ENCODE measurements around the gene SLF2. TPM values are rescaled to one million over a fixed set of nuclear protein-coding genes. Genes with fewer than 3 reads are reported as not detected.

The SLF2 gene
- total and polyA plus RNA-seq, 2 of the 8 experiments (the other 6 are each of a cell fraction or from before 2014, with no cell fraction given) = 5.5 to 20.9 TPM

DNA sequence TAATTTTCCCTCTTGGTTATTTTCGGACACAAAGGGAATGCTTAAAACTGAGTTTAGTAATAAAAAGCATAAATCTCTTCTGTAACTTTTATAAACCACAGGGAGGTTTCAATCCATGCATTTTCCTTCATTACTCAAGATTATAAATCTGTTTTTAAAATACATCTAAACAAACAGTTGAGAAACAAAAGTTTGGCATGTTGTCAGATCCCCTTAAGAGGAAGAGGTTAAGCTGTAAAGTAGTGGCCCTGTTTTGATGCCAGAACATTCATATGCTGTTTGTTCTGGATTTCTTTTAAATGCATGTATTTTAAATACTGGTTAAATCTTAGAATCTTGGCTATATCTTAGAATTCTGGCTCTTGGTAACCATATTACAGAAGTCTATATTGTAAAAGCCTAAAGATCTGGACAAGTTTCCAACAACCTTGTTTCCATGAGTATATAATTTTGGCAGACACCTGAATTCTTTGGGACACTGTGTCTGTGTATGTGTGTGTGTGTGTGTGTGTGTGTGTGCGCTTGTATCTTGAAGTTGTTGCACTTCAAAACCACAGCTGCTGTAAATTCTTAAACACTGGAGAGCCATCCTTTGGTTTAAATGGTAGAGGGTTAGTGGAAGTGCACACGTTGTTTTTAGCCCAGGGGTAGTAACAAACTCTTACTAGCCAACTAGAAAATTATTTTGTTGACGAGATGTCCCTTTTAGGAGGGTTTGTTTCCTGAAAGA lies 49.8 kb downstream of the SLF2 start:
- no peak overlapping the region for H3K23ac ChIP-seq (ENCODE audit: insufficient read length)
- H2AK5ac ChIP-seq (ENCODE audit: low read depth, low read length) = no peak overlapping the region
- H4K8ac ChIP-seq (ENCODE audit: extremely low read depth, insufficient read depth, low read length) = no peak overlapping the region
- no peak overlapping the region for H3K14ac ChIP-seq (ENCODE audit: insufficient read length)
- TF ChIP-seq, protein P1, sequence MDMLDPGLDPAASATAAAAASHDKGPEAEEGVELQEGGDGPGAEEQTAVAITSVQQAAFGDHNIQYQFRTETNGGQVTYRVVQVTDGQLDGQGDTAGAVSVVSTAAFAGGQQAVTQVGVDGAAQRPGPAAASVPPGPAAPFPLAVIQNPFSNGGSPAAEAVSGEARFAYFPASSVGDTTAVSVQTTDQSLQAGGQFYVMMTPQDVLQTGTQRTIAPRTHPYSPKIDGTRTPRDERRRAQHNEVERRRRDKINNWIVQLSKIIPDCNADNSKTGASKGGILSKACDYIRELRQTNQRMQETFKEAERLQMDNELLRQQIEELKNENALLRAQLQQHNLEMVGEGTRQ (IDR thresholded peaks at IDR 0.05; ENCODE audit: low read length) = no peak
- TF ChIP-seq TAF7 (optimal IDR thresholded peaks at IDR 0.05; ENCODE audit: borderline replicate concordance, low read depth, low read length) = no peak
- TF ChIP-seq PHF8 (conservative IDR thresholded peaks at IDR 0.05; ENCODE audit: low read depth, low read length) = no peak
- TF ChIP-seq CEBPB (IDR thresholded peaks at IDR 0.05; ENCODE audit: low read depth, low read length) = no peak
- no peak for TF ChIP-seq BACH1 (IDR thresholded peaks at IDR 0.05; ENCODE audit: low read length)
- no peak for TF ChIP-seq BCL11A (IDR thresholded peaks at IDR 0.05; ENCODE audit: low read depth in 2 of 2, low read length in 2 of 2)
- no peak for TF ChIP-seq HDAC2 (IDR thresholded peaks at IDR 0.05; ENCODE audit: borderline replicate concordance in 1 of 2, low read depth in 2 of 2, low read length in 2 of 2)
- H3K18ac ChIP-seq (ENCODE audit: extremely low read depth, low read length) = no peak overlapping the region
- DNase-seq (ENCODE audit: low read depth in 1 of 2, low spot score in 2 of 2) (no peak), FAIRE-seq (no peak)
- H3K36me3 ChIP-seq (ENCODE audit: control insufficient read depth in 2 of 4, insufficient read depth in 4 of 4, low read length in 3 of 4) = peaks cover 0 to 29% (median 3%) of the 10 kb centered on the region in 4 experiments; a peak in 4 of 8 replicates
- no peak overlapping the region for H2BK15ac ChIP-seq (ENCODE audit: low read length)
- ChIA-PET POLR2A (ENCODE audit: partially characterized antibody) (interaction anchor here (1.0 to 2.1 kb wide), 2 partner anchors 10 to 14 kb away, joined by 3 to 4 read pairs; no protein-coding TSS in a partner anchor), CTCF (ENCODE audit: partially characterized antibody) (interaction anchor here (1.1 to 1.3 kb wide), 2 partner anchors 29 to 52 kb away, joined by 5 read pairs; no protein-coding TSS in a partner anchor)
- H3K4me1 ChIP-seq (replicated peaks in 1 of 4; ENCODE audit: control insufficient read depth in 3 of 4, insufficient read depth in 4 of 4, low read length in 3 of 4) = no peaks in the 10 kb centered on the region
- H3K9ac ChIP-seq (replicated peaks in 1 of 4; ENCODE audit: extremely low read depth in 1 of 4, low read depth in 3 of 4, low read length in 3 of 4) = no peak overlapping the region
- no peak overlapping the region for H2AFZ ChIP-seq (ENCODE audit: low read length)
- no peak overlapping the region for H2BK20ac ChIP-seq (ENCODE audit: low read length)
- no peak overlapping the region for H3K4ac ChIP-seq (replicated peaks; ENCODE audit: insufficient read length, low read depth, low read length)
- H3K79me2 ChIP-seq (ENCODE audit: control insufficient read depth in 1 of 2, insufficient read depth in 2 of 2, low read length in 2 of 2) = no peaks in the 10 kb centered on the region
- H4K20me1 ChIP-seq (replicated peaks in 1 of 2; ENCODE audit: control insufficient read depth in 1 of 2, insufficient read depth in 2 of 2, low read length in 2 of 2) = no peaks in the 10 kb centered on the region
- no peaks in the 10 kb centered on the region for H3K27me3 ChIP-seq (replicated peaks in 1 of 4; ENCODE audit: control insufficient read depth in 3 of 4, extremely low read depth in 1 of 4, insufficient read depth in 3 of 4, low read length in 3 of 4)
- H2BK12ac ChIP-seq (ENCODE audit: low read depth, low read length) = no peak overlapping the region
- H4K5ac ChIP-seq (ENCODE audit: insufficient read length, low read depth, low read length) = no peak overlapping the region
- no peak overlapping the region for H4K91ac ChIP-seq (replicated peaks; ENCODE audit: insufficient read length, low read length)
- no peak overlapping the region for H3K56ac ChIP-seq (replicated peaks; ENCODE audit: insufficient read length, low read depth, low read length)
- no peaks in the 10 kb centered on the region for H3K23me2 ChIP-seq (ENCODE audit: low read depth, low read length)
- H3K27ac ChIP-seq (ENCODE audit: low read depth, low read length) = no peak overlapping the region
- H2BK120ac ChIP-seq (replicated peaks; ENCODE audit: low read depth, low read length) = no peak overlapping the region
- H3K4me3 ChIP-seq (ENCODE audit: extremely low read depth in 1 of 4, insufficient read depth in 2 of 4, low read depth in 3 of 4, low read length in 4 of 4) = no peak overlapping the region
- no peak overlapping the region for H3K4me2 ChIP-seq (ENCODE audit: insufficient read depth in 1 of 2, low read depth in 2 of 2, low read length in 2 of 2)
- H3K9me3 ChIP-seq (ENCODE audit: insufficient read depth in 2 of 2, low read depth in 1 of 2, low read length in 1 of 2) = no peaks in the 10 kb centered on the region
- no peaks in the 10 kb centered on the region for H3K79me1 ChIP-seq (ENCODE audit: low read depth, low read length)
- H2BK5ac ChIP-seq (ENCODE audit: low read depth, low read length) = no peak overlapping the region
- 86% methylated on average over 4 of the region's 4 CpGs; no CpG with 5 or more reads in 1 of the 2 experiments for WGBS, 2 experiments (ENCODE audit: extremely low coverage in 1 of 2, insufficient coverage in 1 of 2, insufficient read length in 1 of 2, insufficient replicate concordance in 2 of 2, low coverage in 1 of 2, low lambda C conversion rate in 2 of 2, missing lambda C conversion rate in 1 of 2)
